ENCODE data around the gene ARMH4.

DNA sequence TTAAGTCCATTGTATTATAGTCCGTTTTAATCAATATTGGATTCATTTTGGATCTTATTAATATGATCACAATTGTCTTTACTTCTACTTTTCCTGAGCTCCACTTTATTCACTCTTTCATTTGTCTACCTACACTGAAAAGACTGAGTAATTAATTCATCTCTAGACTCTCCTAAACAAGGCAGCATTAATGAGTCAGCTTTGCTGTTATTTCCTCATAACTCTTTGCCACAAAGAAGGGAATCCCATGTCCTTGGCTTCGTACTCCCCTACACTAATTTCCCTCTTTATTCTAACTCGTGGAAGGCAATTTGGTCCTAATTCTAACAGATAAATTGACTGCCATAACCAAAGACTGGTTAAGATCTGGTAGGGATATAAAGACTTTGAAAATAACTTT, 91.9 kb downstream of the ARMH4 start:
- TF ChIP-seq POLR2A (IDR thresholded peaks at IDR 0.05) (no peak), CTCF (IDR thresholded peaks at IDR 0.05) (no peak)
